ENCODE data around the gene AGBL3. TPM values are rescaled to one million over a fixed set of nuclear protein-coding genes. Genes with fewer than 3 reads are reported as not detected.

The AGBL3 gene
- total and polyA plus RNA-seq, 7 experiments from 2014 or later, result 0.51 to 6.6 (median 2.9) TPM

GRCh38 chr7:134946260-134946659, 40.0 kb upstream of the AGBL3 start:
- Mint-ChIP-seq H3K27me3 (peaks cover 0 to 2% (median 0%) of the 10 kb centered on the region in 5 donors), H3K36me3 (no peaks in the 10 kb centered on the region), H3K4me1 (peaks cover 7 to 38% (median 25%) of the 10 kb centered on the region in 7 donors), H3K9me3 (no peaks in the 10 kb centered on the region), H3K27ac (peak overlapping the region in 8 of 9 donors; percentile 27 to 89 (median 70)), H3K4me3 (peak overlapping the region in 9 of 10 donors; percentile 22 to 87 (median 53))
- Histone ChIP-seq H3K9me3 (ENCODE audit: control insufficient read depth in 2 of 3, low read length in 3 of 3) (no peaks in the 10 kb centered on the region), H3K4me3 (ENCODE audit: low read length) (no peak overlapping the region), H3K27ac (ENCODE audit: low read depth, low read length) (no peak overlapping the region), H3K4me1 (ENCODE audit: control insufficient read depth in 2 of 2, insufficient read depth in 2 of 2, low read length in 2 of 2) (peaks cover 0 to 13% of the 10 kb centered on the region in 2 donors), H3K27me3 (ENCODE audit: control insufficient read depth in 2 of 2, insufficient read depth in 2 of 2, low read length in 2 of 2) (no peaks in the 10 kb centered on the region), H3K36me3 (ENCODE audit: control insufficient read depth in 2 of 3, insufficient read depth in 3 of 3, low read length in 3 of 3) (no peaks in the 10 kb centered on the region)
- CTCF ChIA-PET, result interaction anchor here (0.6 to 1.2 kb wide), 2 partner anchors 255 to 257 kb away, joined by 3 read pairs; no protein-coding TSS in a partner anchor
- ATAC-seq, result peak; percentile 47
- peak in 6 of 9 donors; percentile 9 to 49 (median 42) for DNase-seq
- POLR2A ChIA-PET, result interaction anchor here (1.3 kb wide), 1 partner anchor 81 kb away, joined by 5 read pairs; no protein-coding TSS in a partner anchor
- intact Hi-C loops (cut with micrococcal nuclease), result loop anchor here in 1 of 2 donors (1.0 to 5.0 kb wide), 2 partner anchors 59 to 81 kb away; no protein-coding TSS in a partner anchor

- Mint-ChIP-seq H3K9me3 (no peaks in the 10 kb centered on the region), H3K4me1 (peaks cover 7 to 38% (median 25%) of the 10 kb centered on the region in 7 donors), H3K27ac (peak overlapping the region in 5 of 9 donors; percentile 41 to 72 (median 68)), H3K27me3 (no peaks in the 10 kb centered on the region), H3K36me3 (no peaks in the 10 kb centered on the region), H3K4me3 (peak overlapping the region in 2 of 10 donors; percentile 17 to 65)
- Histone ChIP-seq H3K4me3 (ENCODE audit: low read length) (no peak overlapping the region), H3K27ac (ENCODE audit: low read depth, low read length) (no peak overlapping the region), H3K9me3 (ENCODE audit: control insufficient read depth in 2 of 3, low read length in 3 of 3) (no peaks in the 10 kb centered on the region), H3K27me3 (ENCODE audit: control insufficient read depth in 2 of 2, insufficient read depth in 2 of 2, low read length in 2 of 2) (no peaks in the 10 kb centered on the region), H3K4me1 (ENCODE audit: control insufficient read depth in 2 of 2, insufficient read depth in 2 of 2, low read length in 2 of 2) (peaks cover 0 to 13% of the 10 kb centered on the region in 2 donors), H3K36me3 (ENCODE audit: control insufficient read depth in 2 of 3, insufficient read depth in 3 of 3, low read length in 3 of 3) (no peaks in the 10 kb centered on the region)
- intact Hi-C loops (cut with micrococcal nuclease), result loop anchor here in 1 of 2 donors (5.0 kb wide), 1 partner anchor 60 kb away; no protein-coding TSS in a partner anchor
- DNase-seq (no peak), ATAC-seq (no peak)
- ChIA-PET POLR2A (no interaction called here), CTCF (interaction anchor here (1.1 to 1.2 kb wide), 2 partner anchors 252 to 302 kb away, joined by 3 to 4 read pairs; no protein-coding TSS in a partner anchor)
Observed at GRCh38 chr7:134947329-134947728, 39.0 kb upstream of the AGBL3 start.

- intact Hi-C loops (cut with micrococcal nuclease), result loop anchor here in 1 of 2 donors (5.0 kb wide), 1 partner anchor 61 kb away; no protein-coding TSS in a partner anchor
- ChIA-PET CTCF (interaction anchor here (1.1 to 1.2 kb wide), 2 partner anchors 252 to 302 kb away, joined by 3 to 4 read pairs; no protein-coding TSS in a partner anchor), POLR2A (interaction anchor here (0.6 to 1.0 kb wide), 2 partner anchors 83 to 200 kb away, joined by 3 read pairs; partner anchors contain the start of gene TMEM140)
- no peak for ATAC-seq
- H3K27ac Mint-ChIP-seq, result peak overlapping the region in 2 of 9 donors; percentile 12 to 40
- H3K9me3 ChIP-seq (ENCODE audit: control insufficient read depth in 2 of 3, low read length in 3 of 3), result no peaks in the 10 kb centered on the region
- no peak for DNase-seq
- H3K9me3 Mint-ChIP-seq, result no peaks in the 10 kb centered on the region
- peaks cover 7 to 38% (median 25%) of the 10 kb centered on the region in 7 donors for H3K4me1 Mint-ChIP-seq
- no peaks in the 10 kb centered on the region for H3K27me3 ChIP-seq (ENCODE audit: control insufficient read depth in 2 of 2, insufficient read depth in 2 of 2, low read length in 2 of 2)
- no peaks in the 10 kb centered on the region for H3K27me3 Mint-ChIP-seq
- peaks cover 0 to 13% of the 10 kb centered on the region in 2 donors for H3K4me1 ChIP-seq (ENCODE audit: control insufficient read depth in 2 of 2, insufficient read depth in 2 of 2, low read length in 2 of 2)
- no peak overlapping the region for H3K27ac ChIP-seq (ENCODE audit: low read depth, low read length)
- H3K4me3 ChIP-seq (ENCODE audit: low read length), result no peak overlapping the region
- H3K36me3 ChIP-seq (ENCODE audit: control insufficient read depth in 2 of 3, insufficient read depth in 3 of 3, low read length in 3 of 3), result no peaks in the 10 kb centered on the region
- H3K4me3 Mint-ChIP-seq, result no peak overlapping the region
- no peaks in the 10 kb centered on the region for H3K36me3 Mint-ChIP-seq
Observed at GRCh38 chr7:134947831-134948230, 38.5 kb upstream of the AGBL3 start.

- Mint-ChIP-seq H3K4me3 (no peak overlapping the region), H3K36me3 (no peaks in the 10 kb centered on the region), H3K27ac (peak overlapping the region in 1 of 9 donors; percentile 40), H3K9me3 (no peaks in the 10 kb centered on the region), H3K27me3 (no peaks in the 10 kb centered on the region), H3K4me1 (peaks cover 7 to 38% (median 25%) of the 10 kb centered on the region in 7 donors)
- Histone ChIP-seq H3K4me1 (ENCODE audit: control insufficient read depth in 2 of 2, insufficient read depth in 2 of 2, low read length in 2 of 2) (peaks cover 0 to 13% of the 10 kb centered on the region in 2 donors), H3K4me3 (ENCODE audit: low read length) (no peak overlapping the region), H3K9me3 (ENCODE audit: control insufficient read depth in 2 of 3, low read length in 3 of 3) (no peaks in the 10 kb centered on the region), H3K27ac (ENCODE audit: low read depth, low read length) (no peak overlapping the region), H3K36me3 (ENCODE audit: control insufficient read depth in 2 of 3, insufficient read depth in 3 of 3, low read length in 3 of 3) (no peaks in the 10 kb centered on the region), H3K27me3 (ENCODE audit: control insufficient read depth in 2 of 2, insufficient read depth in 2 of 2, low read length in 2 of 2) (no peaks in the 10 kb centered on the region)
- ChIA-PET CTCF (interaction anchor here (1.1 to 1.2 kb wide), 2 partner anchors 253 to 303 kb away, joined by 3 to 4 read pairs; no protein-coding TSS in a partner anchor), POLR2A (interaction anchor here (0.6 to 1.2 kb wide), 3 partner anchors 83 to 303 kb away, joined by 3 read pairs; partner anchors contain the start of gene TMEM140)
- intact Hi-C loops (cut with micrococcal nuclease), result loop anchor here in 1 of 2 donors (5.0 kb wide), 1 partner anchor 61 kb away; no protein-coding TSS in a partner anchor
- DNase-seq (no peak), ATAC-seq (no peak)
Observed at GRCh38 chr7:134948246-134948645, 38.1 kb upstream of the AGBL3 start.

GRCh38 chr7:134948736-134949135, 37.6 kb upstream of the AGBL3 start:
- ChIA-PET CTCF (no interaction called here), POLR2A (interaction anchor here (1.0 to 1.2 kb wide), 2 partner anchors 199 to 303 kb away, joined by 3 read pairs; partner anchors contain the start of gene TMEM140)
- no peaks in the 10 kb centered on the region for H3K36me3 ChIP-seq (ENCODE audit: control insufficient read depth in 2 of 3, insufficient read depth in 3 of 3, low read length in 3 of 3)
- no peak overlapping the region for H3K27ac ChIP-seq (ENCODE audit: low read depth, low read length)
- peaks cover 0 to 13% of the 10 kb centered on the region in 2 donors for H3K4me1 ChIP-seq (ENCODE audit: control insufficient read depth in 2 of 2, insufficient read depth in 2 of 2, low read length in 2 of 2)
- Mint-ChIP-seq H3K27ac (peak overlapping the region in 1 of 9 donors; percentile 37), H3K4me1 (peaks cover 7 to 36% (median 25%) of the 10 kb centered on the region in 7 donors), H3K9me3 (no peaks in the 10 kb centered on the region), H3K36me3 (no peaks in the 10 kb centered on the region), H3K27me3 (no peaks in the 10 kb centered on the region), H3K4me3 (no peak overlapping the region)
- no peaks in the 10 kb centered on the region for H3K27me3 ChIP-seq (ENCODE audit: control insufficient read depth in 2 of 2, insufficient read depth in 2 of 2, low read length in 2 of 2)
- H3K4me3 ChIP-seq (ENCODE audit: low read length), result no peak overlapping the region
- H3K9me3 ChIP-seq (ENCODE audit: control insufficient read depth in 2 of 3, low read length in 3 of 3), result no peaks in the 10 kb centered on the region
- intact Hi-C loops (cut with micrococcal nuclease), result loop anchor here in 1 of 2 donors (5.0 kb wide), 1 partner anchor 61 kb away; no protein-coding TSS in a partner anchor
- ATAC-seq (no peak), DNase-seq (no peak)

GRCh38 chr7:134949171-134949570, 37.1 kb upstream of the AGBL3 start:
- H3K4me3 Mint-ChIP-seq, result no peak overlapping the region
- Histone ChIP-seq H3K27me3 (ENCODE audit: control insufficient read depth in 2 of 2, insufficient read depth in 2 of 2, low read length in 2 of 2) (no peaks in the 10 kb centered on the region), H3K4me3 (ENCODE audit: low read length) (no peak overlapping the region), H3K27ac (ENCODE audit: low read depth, low read length) (no peak overlapping the region), H3K9me3 (ENCODE audit: control insufficient read depth in 2 of 3, low read length in 3 of 3) (no peaks in the 10 kb centered on the region), H3K36me3 (ENCODE audit: control insufficient read depth in 2 of 3, insufficient read depth in 3 of 3, low read length in 3 of 3) (no peaks in the 10 kb centered on the region), H3K4me1 (ENCODE audit: control insufficient read depth in 2 of 2, insufficient read depth in 2 of 2, low read length in 2 of 2) (peaks cover 0 to 13% of the 10 kb centered on the region in 2 donors)
- no peaks in the 10 kb centered on the region for H3K9me3 Mint-ChIP-seq
- DNase-seq, result no peak
- H3K27ac Mint-ChIP-seq, result peak overlapping the region in 1 of 9 donors; percentile 37
- intact Hi-C loops (cut with micrococcal nuclease), result loop anchor here in 1 of 2 donors (5.0 kb wide), 1 partner anchor 62 kb away; no protein-coding TSS in a partner anchor
- no peaks in the 10 kb centered on the region for H3K27me3 Mint-ChIP-seq
- peaks cover 7 to 33% (median 23%) of the 10 kb centered on the region in 7 donors for H3K4me1 Mint-ChIP-seq
- ATAC-seq, result no peak
- ChIA-PET POLR2A (interaction anchor here (1.2 kb wide), 1 partner anchor 304 kb away, joined by 3 read pairs; no protein-coding TSS in a partner anchor), CTCF (no interaction called here)
- no peaks in the 10 kb centered on the region for H3K36me3 Mint-ChIP-seq
